ENCODE measurements around the gene AIDA.
"Not testable (repeated sequence)": the region's sequence is repeated elsewhere in the genome, so short reads cannot be mapped to it uniquely, and the experiment has no call there.

AIDA gene

GRCh38 chr1:222711319-222712252 is 705 bp downstream of the AIDA start:
- peak; percentile 35 for DNase-seq

- no peak for DNase-seq
Measured at GRCh38 chr1:222709700-222710153, 2.6 kb downstream of the AIDA start.

GRCh38 chr1:222706815-222707214 is 5.5 kb downstream of the AIDA start:
- DNase-seq = no peak

GRCh38 chr1:222704260-222704659 is 8.0 kb downstream of the AIDA start:
- no peak for DNase-seq

- DNase-seq = no peak
Measured at GRCh38 chr1:222702210-222702609, 10.1 kb downstream of the AIDA start.

GRCh38 chr1:222697826-222698225 is 14.5 kb downstream of the AIDA start:
- DNase-seq = no peak

GRCh38 chr1:222697203-222697602 is 15.1 kb downstream of the AIDA start:
- DNase-seq = no peak

- DNase-seq = no peak
Measured at GRCh38 chr1:222696741-222697140, 15.6 kb downstream of the AIDA start.

GRCh38 chr1:222694927-222695326 is 17.4 kb downstream of the AIDA start:
- DNase-seq = no peak

GRCh38 chr1:222691016-222691415 is 21.3 kb downstream of the AIDA start:
- DNase-seq = no peak

GRCh38 chr1:222680080-222680479 is 32.2 kb downstream of the AIDA start:
- no peak for DNase-seq

- DNase-seq = no peak
Measured at GRCh38 chr1:222670110-222670509, 42.2 kb downstream of the AIDA start.

- DNase-seq = not testable (repeated sequence)
Measured at GRCh38 chr1:222669107-222669506, 43.2 kb downstream of the AIDA start.

- not testable (repeated sequence) for DNase-seq
Measured at GRCh38 chr1:222668184-222668583, 44.1 kb downstream of the AIDA start.

- DNase-seq = no peak
Measured at GRCh38 chr1:222665964-222666363, 46.3 kb downstream of the AIDA start.

- no peak for DNase-seq
Measured at GRCh38 chr1:222663431-222663934, 48.8 kb downstream of the AIDA start.

- no peak for DNase-seq
Measured at GRCh38 chr1:222657899-222658298, 54.4 kb downstream of the AIDA start.

GRCh38 chr1:222656391-222657155 is 55.7 kb downstream of the AIDA start:
- DNase-seq = no peak

GRCh38 chr1:222654849-222655248 is 57.4 kb downstream of the AIDA start:
- peak; percentile 90 for DNase-seq

- DNase-seq = no peak
Measured at GRCh38 chr1:222653178-222653827, 59.0 kb downstream of the AIDA start.

GRCh38 chr1:222652676-222653075 is 59.6 kb downstream of the AIDA start:
- DNase-seq = no peak

- no peak for DNase-seq
Measured at GRCh38 chr1:222644636-222644980, 67.7 kb downstream of the AIDA start.

GRCh38 chr1:222643938-222644635 is 68.2 kb downstream of the AIDA start:
- DNase-seq = peak; percentile 95
